Liver (tissue), 9 donors: ENCODE measurements around the gene CEACAM7. TPM values are rescaled to one million over a fixed set of nuclear protein-coding genes. Genes with fewer than 3 reads are reported as not detected.
"Not testable (repeated sequence)": the region's sequence is repeated elsewhere in the genome, so short reads cannot be mapped to it uniquely, and the experiment has no call there.

ENCODE experiments used
- DNase-seq: peaks from one replicate; pipeline ENCODE4 v3.0.0-alpha.2; 2017; ENCODE audit warnings: low spot score
- H3K27ac ChIP-seq, 2 donors: one replicate each; pipeline ENCODE4 v1.7.0; 2013; ENCODE audit warnings: inconsistent platforms in 2 of 2, low read length in 2 of 2, control low read depth in 1 of 2, low read depth in 1 of 2, mild to moderate bottlenecking in 1 of 2
- H3K27me3 ChIP-seq, 4 donors: one replicate each; pipeline versions ENCODE4 v1.6.1 to v1.7.0; 2013; ENCODE audit warnings: low read length in 3 of 4, inconsistent platforms in 1 of 4, mild to moderate bottlenecking in 1 of 4, moderate library complexity in 1 of 4; ENCODE audit not compliant: control insufficient read depth in 4 of 4, insufficient read depth in 4 of 4
- H3K36me3 ChIP-seq, 4 donors: one replicate each; pipeline versions ENCODE4 v1.6.1 to v1.7.0; 2013; ENCODE audit warnings: low read length in 3 of 4, mild to moderate bottlenecking in 3 of 4, low read depth in 1 of 4, moderate library complexity in 1 of 4; ENCODE audit not compliant: control insufficient read depth in 4 of 4, insufficient read depth in 3 of 4
- H3K4me1 ChIP-seq, 4 donors: one replicate each; pipeline versions ENCODE4 v1.6.1 to v1.7.0; 2013; ENCODE audit warnings: low read length in 3 of 4, mild to moderate bottlenecking in 3 of 4, moderate library complexity in 1 of 4; ENCODE audit not compliant: control insufficient read depth in 4 of 4, insufficient read depth in 4 of 4
- H3K4me3 ChIP-seq, 3 donors: one replicate each; pipeline versions ENCODE4 v1.6.1 to v1.7.0; 2013; ENCODE audit warnings: low read length in 3 of 3, control low read depth in 1 of 3, low read depth in 1 of 3, mild to moderate bottlenecking in 1 of 3
- H3K9ac ChIP-seq, 2 donors: one replicate each; pipeline ENCODE4 v1.7.0; 2013; ENCODE audit warnings: low read length in 2 of 2, mild to moderate bottlenecking in 2 of 2, moderate library complexity in 2 of 2, control low read depth in 1 of 2, low read depth in 1 of 2
- H3K9me3 ChIP-seq, 4 donors: one replicate each; pipeline versions ENCODE4 v1.6.1 to v1.7.0; 2013; ENCODE audit warnings: low read length in 3 of 4; ENCODE audit not compliant: control insufficient read depth in 4 of 4
- EGR1 ChIP-seq, 2 donors: IDR thresholded peaks; 2 replicates each; pipeline ENCODE4 v1.6.1; 2016 to 2018; ENCODE audit warnings: antibody characterized with exemption in 2 of 2, low read depth in 2 of 2
- FOXA1 ChIP-seq: IDR thresholded peaks from 2 replicates; pipeline ENCODE4 v1.6.1; 2016; ENCODE audit warnings: antibody characterized with exemption
- FOXA2 ChIP-seq: IDR thresholded peaks from 2 replicates; pipeline ENCODE4 v1.6.1; 2016; ENCODE audit warnings: antibody characterized with exemption
- GABPA ChIP-seq, 2 donors: IDR thresholded peaks in 1 of 2; conservative IDR thresholded peaks in 1 of 2; 2 replicates each; pipeline ENCODE4 v1.6.1; 2016; ENCODE audit warnings: antibody characterized with exemption in 2 of 2, mild to moderate bottlenecking in 1 of 2, moderate library complexity in 1 of 2
- HNF4A ChIP-seq, 2 donors: conservative IDR thresholded peaks; 2 replicates each; pipeline ENCODE4 v1.6.1; 2016; ENCODE audit warnings: antibody characterized with exemption in 2 of 2, mild to moderate bottlenecking in 2 of 2
- HNF4G ChIP-seq: IDR thresholded peaks from 2 replicates; pipeline ENCODE4 v1.6.1; 2016; ENCODE audit warnings: antibody characterized with exemption
- JUND ChIP-seq, 2 donors: IDR thresholded peaks; 2 replicates each; pipeline ENCODE4 v1.6.1; 2016; ENCODE audit warnings: antibody characterized with exemption in 2 of 2
- NR2F2 ChIP-seq: IDR thresholded peaks from 2 replicates; pipeline ENCODE4 v1.6.1; 2016; ENCODE audit warnings: antibody characterized with exemption
- RAD21 ChIP-seq, 2 donors: IDR thresholded peaks; 2 replicates each; pipeline ENCODE4 v1.6.1; 2016; ENCODE audit warnings: antibody characterized with exemption in 2 of 2, mild to moderate bottlenecking in 2 of 2
- RXRA ChIP-seq, 2 donors: IDR thresholded peaks; 2 replicates each; pipeline ENCODE4 v1.6.1; 2017 to 2018; ENCODE audit warnings: antibody characterized with exemption in 2 of 2, mild to moderate bottlenecking in 1 of 2
- SP1 ChIP-seq: IDR thresholded peaks from 2 replicates; pipeline ENCODE4 v1.6.1; 2018; ENCODE audit warnings: antibody characterized with exemption, mild to moderate bottlenecking
- TAF1 ChIP-seq: conservative IDR thresholded peaks from 2 replicates; pipeline ENCODE4 v1.6.1; 2016; ENCODE audit warnings: antibody characterized with exemption, mild to moderate bottlenecking
- YY1 ChIP-seq: IDR thresholded peaks from 2 replicates; pipeline ENCODE4 v1.6.1; 2016; ENCODE audit warnings: antibody characterized with exemption, mild to moderate bottlenecking
- WGBS: extraction: QIAGEN DNeasy Blood & Tissue Kit; methylation state at CpG from one replicate; pipeline ENCODE4 v1.1.7; 2013; 5-methylcytosine and 5-hydroxymethylcytosine counted together
- polyA plus RNA-seq, 2 donors: library from polyadenylated mRNA; stranded (reverse) in 1 of 2; unstranded in 1 of 2; fragments of 200-250 nt in 1 of 2; fragments of >200 nt in 1 of 2; fragmentation: Nextera tagmentation in 1 of 2; extraction: Ambion mirVana in 1 of 2; gene quantifications; one replicate each; pipeline versions ENCODE4 v1.2.1 to v1.2.3, GENCODE V29; 2013 to 2015
- total RNA-seq, 2 donors: library from RNA; depleted of rRNA; stranded (reverse); fragments of >200 nt; gene quantifications; one replicate each; pipeline ENCODE4 v1.2.3, GENCODE V29; 2014
- TF ChIP-seq, protein P1 (sequence below): IDR thresholded peaks from 2 replicates; pipeline ENCODE4 v1.6.1; 2016; ENCODE audit warnings: antibody characterized with exemption
- TF ChIP-seq, protein P2 (sequence below): IDR thresholded peaks from 2 replicates; pipeline ENCODE4 v1.6.1; 2016; ENCODE audit warnings: antibody characterized with exemption
- TF ChIP-seq, protein P3 (sequence below): IDR thresholded peaks from 2 replicates; pipeline ENCODE4 v1.6.1; 2016; ENCODE audit warnings: antibody characterized with exemption
- TF ChIP-seq, protein P4 (sequence below): fragments of 150-350 bp; IDR thresholded peaks from 2 replicates; pipeline ENCODE4 v1.5.1; 2017; ENCODE audit warnings: improper control_type of control experiment, low read depth, low read length; ENCODE audit not compliant: missing input control
- donor health status: healthy.
- donor health status: healthy.
- donor health status: healthy.
- donor health status: healthy.
- donor health status: healthy.

The CEACAM7 gene
- total and polyA plus RNA-seq, 4 donors: 0.03 TPM; not detected in 3

DNA sequence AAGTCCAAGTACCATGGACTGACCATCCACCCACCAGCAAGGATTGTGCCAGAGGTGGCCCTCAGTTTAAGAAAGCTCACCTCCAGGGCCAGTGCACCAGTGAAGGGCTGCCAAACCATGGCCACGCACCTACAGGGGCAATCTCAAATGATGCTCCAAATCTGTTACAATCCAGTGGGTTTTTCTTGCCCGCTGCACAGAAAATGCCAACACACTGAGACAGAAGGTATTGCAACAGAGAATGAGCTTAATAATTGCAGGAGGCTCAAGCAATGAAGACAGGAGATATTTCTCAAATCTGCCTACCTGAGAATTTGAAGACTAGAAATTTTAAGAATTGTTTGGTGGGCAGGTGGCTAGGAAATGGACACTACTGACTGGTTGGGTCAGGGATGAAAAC is 22.0 kb downstream of the CEACAM7 start:
- Histone ChIP-seq H3K27ac (no peak overlapping the region), H3K4me3 (no peak overlapping the region), H3K4me1 (no peaks in the 10 kb centered on the region), H3K36me3 (no peaks in the 10 kb centered on the region), H3K9me3 (peaks cover 7 to 13% (median 11%) of the 10 kb centered on the region in 4 donors), H3K9ac (no peak overlapping the region), H3K27me3 (peaks cover 0 to 9% (median 1%) of the 10 kb centered on the region in 4 donors)
- DNase-seq: no peak
- WGBS: 72% methylated on average over 2 of the region's 2 CpGs
- TF ChIP-seq TAF1: no peak
- TF ChIP-seq, protein P1, sequence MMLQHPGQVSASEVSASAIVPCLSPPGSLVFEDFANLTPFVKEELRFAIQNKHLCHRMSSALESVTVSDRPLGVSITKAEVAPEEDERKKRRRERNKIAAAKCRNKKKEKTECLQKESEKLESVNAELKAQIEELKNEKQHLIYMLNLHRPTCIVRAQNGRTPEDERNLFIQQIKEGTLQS: no peak
- no peak for TF ChIP-seq FOXA1
- TF ChIP-seq NR2F2: no peak
- TF ChIP-seq, protein P2, sequence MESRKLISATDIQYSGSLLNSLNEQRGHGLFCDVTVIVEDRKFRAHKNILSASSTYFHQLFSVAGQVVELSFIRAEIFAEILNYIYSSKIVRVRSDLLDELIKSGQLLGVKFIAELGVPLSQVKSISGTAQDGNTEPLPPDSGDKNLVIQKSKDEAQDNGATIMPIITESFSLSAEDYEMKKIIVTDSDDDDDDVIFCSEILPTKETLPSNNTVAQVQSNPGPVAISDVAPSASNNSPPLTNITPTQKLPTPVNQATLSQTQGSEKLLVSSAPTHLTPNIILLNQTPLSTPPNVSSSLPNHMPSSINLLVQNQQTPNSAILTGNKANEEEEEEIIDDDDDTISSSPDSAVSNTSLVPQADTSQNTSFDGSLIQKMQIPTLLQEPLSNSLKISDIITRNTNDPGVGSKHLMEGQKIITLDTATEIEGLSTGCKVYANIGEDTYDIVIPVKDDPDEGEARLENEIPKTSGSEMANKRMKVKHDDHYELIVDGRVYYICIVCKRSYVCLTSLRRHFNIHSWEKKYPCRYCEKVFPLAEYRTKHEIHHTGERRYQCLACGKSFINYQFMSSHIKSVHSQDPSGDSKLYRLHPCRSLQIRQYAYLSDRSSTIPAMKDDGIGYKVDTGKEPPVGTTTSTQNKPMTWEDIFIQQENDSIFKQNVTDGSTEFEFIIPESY: no peak
- no peak for TF ChIP-seq RXRA (IDR thresholded peaks at IDR 0.05)
- no peak for TF ChIP-seq EGR1 (IDR thresholded peaks at IDR 0.05; ENCODE audit: low read depth in 2 of 2)
- TF ChIP-seq FOXA2: no peak
- TF ChIP-seq, protein P3, sequence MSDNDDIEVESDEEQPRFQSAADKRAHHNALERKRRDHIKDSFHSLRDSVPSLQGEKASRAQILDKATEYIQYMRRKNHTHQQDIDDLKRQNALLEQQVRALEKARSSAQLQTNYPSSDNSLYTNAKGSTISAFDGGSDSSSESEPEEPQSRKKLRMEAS: no peak
- TF ChIP-seq YY1: no peak
- TF ChIP-seq HNF4G: no peak
- no peak for TF ChIP-seq SP1
- no peak for TF ChIP-seq RAD21 (IDR thresholded peaks at IDR 0.05)
- no peak for TF ChIP-seq HNF4A (conservative IDR thresholded peaks at IDR 0.05)
- no peak for TF ChIP-seq JUND (IDR thresholded peaks at IDR 0.05)

DNA sequence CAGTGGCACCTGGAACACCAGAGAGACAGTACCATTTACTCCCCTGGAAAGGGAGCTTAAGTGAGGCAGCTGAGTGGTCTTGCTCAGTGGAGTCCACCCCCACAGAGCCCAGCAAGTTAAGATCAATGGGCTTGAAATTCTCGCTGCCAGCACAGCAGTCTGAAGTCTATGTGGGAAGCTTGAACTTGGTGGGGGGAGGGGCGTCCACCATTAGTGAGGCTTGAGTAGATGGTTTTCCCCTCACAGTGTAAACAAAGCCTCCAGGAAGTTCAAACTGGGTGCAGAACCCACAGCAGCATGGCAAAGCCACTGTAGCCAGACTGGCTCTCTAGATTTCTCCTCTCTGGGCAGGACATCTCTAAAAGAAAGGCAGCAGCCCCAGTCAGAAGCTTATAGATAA is 30.9 kb downstream of the CEACAM7 start:
- no peak for TF ChIP-seq FOXA2
- no peak for TF ChIP-seq SP1
- TF ChIP-seq TAF1: no peak
- no peak for TF ChIP-seq GABPA (IDR thresholded peaks at IDR 0.05 in 1 of 2, conservative IDR thresholded peaks at IDR 0.05 in 1 of 2)
- no peak for TF ChIP-seq JUND (IDR thresholded peaks at IDR 0.05)
- TF ChIP-seq, protein P3: no peak
- TF ChIP-seq, protein P4, sequence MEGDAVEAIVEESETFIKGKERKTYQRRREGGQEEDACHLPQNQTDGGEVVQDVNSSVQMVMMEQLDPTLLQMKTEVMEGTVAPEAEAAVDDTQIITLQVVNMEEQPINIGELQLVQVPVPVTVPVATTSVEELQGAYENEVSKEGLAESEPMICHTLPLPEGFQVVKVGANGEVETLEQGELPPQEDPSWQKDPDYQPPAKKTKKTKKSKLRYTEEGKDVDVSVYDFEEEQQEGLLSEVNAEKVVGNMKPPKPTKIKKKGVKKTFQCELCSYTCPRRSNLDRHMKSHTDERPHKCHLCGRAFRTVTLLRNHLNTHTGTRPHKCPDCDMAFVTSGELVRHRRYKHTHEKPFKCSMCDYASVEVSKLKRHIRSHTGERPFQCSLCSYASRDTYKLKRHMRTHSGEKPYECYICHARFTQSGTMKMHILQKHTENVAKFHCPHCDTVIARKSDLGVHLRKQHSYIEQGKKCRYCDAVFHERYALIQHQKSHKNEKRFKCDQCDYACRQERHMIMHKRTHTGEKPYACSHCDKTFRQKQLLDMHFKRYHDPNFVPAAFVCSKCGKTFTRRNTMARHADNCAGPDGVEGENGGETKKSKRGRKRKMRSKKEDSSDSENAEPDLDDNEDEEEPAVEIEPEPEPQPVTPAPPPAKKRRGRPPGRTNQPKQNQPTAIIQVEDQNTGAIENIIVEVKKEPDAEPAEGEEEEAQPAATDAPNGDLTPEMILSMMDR: no peak
- TF ChIP-seq, protein P1: no peak
- H3K4me3 ChIP-seq: no peak overlapping the region
- no peak for DNase-seq
- peaks cover 0 to 5% (median 2%) of the 10 kb centered on the region in 4 donors for H3K27me3 ChIP-seq
- H3K9ac ChIP-seq: no peak overlapping the region
- no peaks in the 10 kb centered on the region for H3K4me1 ChIP-seq
- H3K27ac ChIP-seq: no peak overlapping the region
- 31% methylated on average over 2 of the region's 2 CpGs for WGBS
- no peaks in the 10 kb centered on the region for H3K36me3 ChIP-seq
- H3K9me3 ChIP-seq: no peaks in the 10 kb centered on the region

DNA sequence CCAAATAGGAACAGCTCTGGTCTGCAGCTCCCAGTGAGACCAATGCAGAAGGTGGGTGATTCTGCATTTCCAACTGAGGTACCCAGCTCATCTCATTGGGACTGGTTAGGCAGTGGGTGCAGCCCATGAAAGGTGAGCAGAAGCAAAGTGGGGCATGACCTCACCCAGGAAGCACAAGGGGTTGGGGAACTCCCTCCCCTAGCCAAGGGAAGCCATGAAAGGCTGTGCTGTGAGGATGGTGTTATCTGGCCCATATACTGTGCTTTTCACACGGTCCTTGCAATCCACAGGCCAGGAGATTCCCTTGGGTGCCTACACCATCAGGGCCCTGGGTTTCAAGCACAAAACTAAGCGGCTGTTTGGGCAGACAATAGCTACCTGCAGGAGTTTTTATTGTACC is 31.3 kb downstream of the CEACAM7 start:
- not testable (repeated sequence) for H3K9me3 ChIP-seq

More for the DNA sequence above, 31.3 kb downstream of the CEACAM7 start:
- not testable (repeated sequence) for H3K4me3 ChIP-seq, H3K9ac ChIP-seq, H3K4me1 ChIP-seq, H3K27me3 ChIP-seq, DNase-seq, H3K27ac ChIP-seq, H3K36me3 ChIP-seq
- 52% methylated on average over 2 of the region's 2 CpGs for WGBS
